Testis (tissue), 3 donors: ENCODE data around the gene SIMC1. TPM values are rescaled to one million over a fixed set of nuclear protein-coding genes. Genes with fewer than 3 reads are reported as not detected.
"Not testable (repeated sequence)": the region's sequence is repeated elsewhere in the genome, so short reads cannot be mapped to it uniquely, and the experiment has no call there.

Experiments
- DNase-seq: peaks from one replicate; pipeline ENCODE4 v3.0.0-alpha.2; 2019
- H3K27ac ChIP-seq, 2 donors: fragments of 200-600 bp; sonication (generic); one replicate each; pipeline ENCODE4 v1.5.1; 2019
- H3K27me3 ChIP-seq: fragments of 200-600 bp; sonication (generic); one replicate; pipeline ENCODE4 v1.5.1; 2019
- H3K36me3 ChIP-seq: fragments of 200-600 bp; sonication (generic); one replicate; pipeline ENCODE4 v1.5.1; 2017; ENCODE audit warnings: low read depth; ENCODE audit errors: missing control alignments
- H3K4me1 ChIP-seq: fragments of 200-600 bp; sonication (generic); one replicate; pipeline ENCODE4 v1.5.1; 2019
- H3K4me3 ChIP-seq, 2 donors: fragments of 200-600 bp; sonication (generic); one replicate each; pipeline ENCODE4 v1.5.1; 2017 to 2019
- H3K9me3 ChIP-seq: fragments of 200-600 bp; sonication (generic); one replicate; pipeline ENCODE4 v1.5.1; 2017
- POLR2A ChIP-seq: fragments of 450-650 bp; IDR thresholded peaks from one replicate; pipeline ENCODE4 v1.6.1; 2017; ENCODE audit warnings: antibody characterized with exemption, mild to moderate bottlenecking, moderate library complexity
- WGBS, 2 donors: methylation state at CpG; one replicate each; pipeline ENCODE4 v1.1.5; 2018; 5-methylcytosine and 5-hydroxymethylcytosine counted together
- intact Hi-C: fragments of 100-400 bp; cut with DNase I; formaldehyde crosslinking; loops from one replicate; pipeline ENCODE4 v1.15.1; 2023; ENCODE audit warnings: low total_unique reads
- polyA plus RNA-seq: library from polyadenylated mRNA; stranded (reverse); fragments of 350-450 nt; fragmentation: Illumina TruSeq; extraction: RNeasy Lipid Tissue Mini Kit (QIAGEN cat#74804); gene quantifications from one replicate; pipeline ENCODE4 v1.2.3, GENCODE V29; 2014; ENCODE audit warnings: low read depth, low replicate concordance; ENCODE audit not compliant: insufficient read depth
- total RNA-seq, 2 donors: library from RNA; depleted of rRNA; stranded (reverse); fragments of >200 nt; gene quantifications; one replicate each; pipeline ENCODE4 v1.2.3, GENCODE V29; 2016
- TF ChIP-seq, protein P1 (sequence below), 3 experiments: fragments of 450-650 bp in 2 of 3; fragments of 200-600 bp in 1 of 3; sonication (generic) in 1 of 3; IDR thresholded peaks; one replicate each; pipeline ENCODE4 v1.5.1; 2016 to 2019; ENCODE audit warnings: antibody characterized with exemption in 3 of 3, mild to moderate bottlenecking in 2 of 3, moderate library complexity in 1 of 3

Gene SIMC1
- total and polyA plus RNA-seq, 3 donors from 2014 or later, result 97.9 to 119 (median 106) TPM

DNA sequence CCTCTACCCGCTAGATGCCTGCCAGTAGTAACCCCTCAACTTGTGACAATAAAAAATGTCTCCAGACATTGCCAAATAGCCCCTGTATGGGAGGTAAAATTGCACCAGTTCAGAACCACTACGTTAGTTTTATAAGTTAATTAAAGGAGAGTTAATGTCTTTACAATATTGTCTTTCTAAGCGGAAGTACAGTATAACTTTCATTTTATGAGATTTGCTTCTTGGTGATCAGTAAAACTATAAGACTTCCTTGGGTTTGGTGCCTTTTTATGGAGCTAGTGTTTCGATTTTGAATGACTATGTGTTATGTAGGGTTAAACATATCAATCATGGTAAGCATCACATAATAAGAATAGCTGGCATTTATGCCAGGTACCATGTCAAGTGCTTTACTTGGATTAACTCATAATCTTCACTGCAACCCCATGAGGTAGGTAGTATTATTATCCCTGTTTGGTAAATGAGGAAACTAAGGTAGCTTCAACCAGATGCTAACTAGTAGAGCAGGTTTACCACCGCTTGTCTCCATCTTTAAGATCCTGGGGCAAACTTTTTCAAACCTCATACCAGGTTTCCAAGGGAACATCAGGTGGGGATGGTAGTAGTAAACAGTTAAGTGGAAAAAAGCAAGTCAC is 19.8 kb downstream of the SIMC1 start:
- H3K36me3 ChIP-seq, H3K27me3 ChIP-seq, H3K4me3 ChIP-seq, H3K4me1 ChIP-seq, intact Hi-C loops, DNase-seq, H3K27ac ChIP-seq, H3K9me3 ChIP-seq: not testable (repeated sequence)
- 90 to 92% methylated on average over 4 to 5 of the region's 5 CpGs for WGBS, 2 donors

DNA sequence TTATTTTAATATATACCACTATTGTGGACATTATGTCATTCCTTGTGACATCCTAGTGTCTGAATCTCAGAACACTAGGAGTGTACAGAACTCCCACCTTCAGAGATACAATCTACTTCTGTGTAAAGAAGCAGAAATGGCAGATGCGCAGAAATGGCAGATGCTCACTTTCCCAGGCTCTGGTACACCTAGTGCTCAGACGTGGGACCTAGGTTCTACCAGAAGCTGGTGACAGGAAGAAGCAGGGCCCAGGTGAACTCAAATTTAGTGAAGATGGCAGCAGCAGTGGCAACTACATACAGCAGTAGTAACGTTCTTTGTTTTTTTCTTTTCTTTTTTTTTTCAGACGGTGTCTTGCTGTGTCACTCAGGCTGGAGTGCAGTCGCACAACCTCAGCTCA is 22.5 kb downstream of the SIMC1 start:
- WGBS, 2 donors, result 91 to 95% methylated on average over 5 of the region's 5 CpGs
- H3K4me1 ChIP-seq, H3K36me3 ChIP-seq, DNase-seq, intact Hi-C loops, H3K9me3 ChIP-seq, H3K27me3 ChIP-seq, H3K27ac ChIP-seq, H3K4me3 ChIP-seq: not testable (repeated sequence)

DNA sequence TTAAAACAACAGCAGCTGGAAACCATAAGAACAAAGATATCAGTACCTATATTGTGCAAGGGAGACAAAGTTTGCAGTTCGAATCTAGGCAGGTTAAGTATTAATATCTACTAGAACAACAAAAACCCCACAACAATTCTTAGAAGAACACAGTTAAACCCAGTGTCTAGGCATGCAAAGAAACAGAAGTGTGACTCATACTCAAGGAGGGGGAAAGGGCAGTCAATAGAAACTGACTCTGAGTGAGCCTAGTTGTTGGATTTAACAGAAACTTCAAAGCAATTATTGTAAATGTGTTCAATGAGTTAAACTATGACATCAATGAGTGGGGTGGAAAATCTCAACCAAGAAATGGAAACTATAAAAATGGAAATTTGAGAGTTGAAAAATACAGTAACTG is 28.2 kb downstream of the SIMC1 start:
- H3K4me3 ChIP-seq, H3K4me1 ChIP-seq, H3K27me3 ChIP-seq, H3K9me3 ChIP-seq, H3K27ac ChIP-seq, H3K36me3 ChIP-seq, DNase-seq, intact Hi-C loops: not testable (repeated sequence)
- WGBS, 2 donors, result 81 to 92% methylated on average over 1 of the region's 1 CpG

DNA sequence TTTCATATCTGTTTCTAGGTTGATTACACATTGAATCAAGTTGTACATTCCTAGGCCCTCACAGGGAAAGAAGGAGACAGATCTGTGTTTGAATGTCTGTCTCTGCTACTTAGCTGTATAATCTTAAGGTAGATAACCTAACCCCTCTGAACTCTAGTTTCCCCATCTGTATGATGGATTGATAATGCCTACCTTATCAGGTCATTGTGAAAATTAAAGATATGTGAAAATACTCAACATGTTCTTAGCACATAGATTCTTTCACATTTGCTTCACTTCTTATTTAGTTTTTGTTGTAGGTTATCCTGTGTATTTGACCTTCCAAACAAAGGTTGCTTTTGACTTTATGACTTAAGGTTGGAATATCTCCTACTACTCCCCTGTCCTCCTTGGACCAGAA is 50.8 kb downstream of the SIMC1 start:
- H3K4me1 ChIP-seq, H3K27ac ChIP-seq, H3K9me3 ChIP-seq, H3K36me3 ChIP-seq, H3K27me3 ChIP-seq, intact Hi-C loops, DNase-seq, H3K4me3 ChIP-seq: not testable (repeated sequence)

DNA sequence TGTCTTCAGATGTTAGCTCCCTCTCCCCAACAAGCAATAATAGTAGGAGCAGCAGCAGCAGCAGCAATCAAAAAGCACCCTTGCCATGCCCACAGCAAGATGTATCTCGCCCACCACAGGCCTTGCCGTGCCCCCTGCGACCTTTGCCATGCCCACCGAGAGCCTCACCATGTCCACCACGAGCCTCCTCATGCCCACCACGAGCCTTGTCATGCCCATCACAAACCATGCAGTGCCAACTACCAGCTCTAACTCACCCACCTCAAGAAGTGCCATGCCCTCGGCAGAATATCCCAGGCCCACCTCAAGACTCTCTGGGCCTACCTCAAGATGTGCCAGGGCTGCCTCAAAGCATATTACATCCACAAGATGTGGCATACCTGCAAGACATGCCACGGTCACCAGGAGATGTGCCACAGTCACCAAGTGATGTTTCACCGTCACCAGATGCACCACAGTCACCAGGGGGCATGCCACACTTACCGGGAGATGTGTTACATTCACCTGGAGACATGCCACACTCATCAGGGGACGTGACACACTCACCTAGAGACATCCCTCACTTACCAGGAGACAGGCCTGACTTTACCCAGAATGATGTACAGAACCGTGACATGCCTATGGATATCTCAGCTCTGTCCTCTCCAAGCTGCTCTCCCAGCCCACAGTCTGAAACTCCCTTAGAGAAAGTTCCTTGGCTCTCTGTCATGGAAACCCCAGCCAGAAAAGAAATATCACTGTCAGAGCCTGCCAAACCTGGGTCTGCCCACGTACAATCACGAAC is 52.0 kb downstream of the SIMC1 start:
- H3K4me3 ChIP-seq, H3K27me3 ChIP-seq, intact Hi-C loops, H3K4me1 ChIP-seq, H3K36me3 ChIP-seq, H3K27ac ChIP-seq, DNase-seq, H3K9me3 ChIP-seq: not testable (repeated sequence)
- WGBS, 2 donors, result 85 to 87% methylated on average over 14 of the region's 14 CpGs

DNA sequence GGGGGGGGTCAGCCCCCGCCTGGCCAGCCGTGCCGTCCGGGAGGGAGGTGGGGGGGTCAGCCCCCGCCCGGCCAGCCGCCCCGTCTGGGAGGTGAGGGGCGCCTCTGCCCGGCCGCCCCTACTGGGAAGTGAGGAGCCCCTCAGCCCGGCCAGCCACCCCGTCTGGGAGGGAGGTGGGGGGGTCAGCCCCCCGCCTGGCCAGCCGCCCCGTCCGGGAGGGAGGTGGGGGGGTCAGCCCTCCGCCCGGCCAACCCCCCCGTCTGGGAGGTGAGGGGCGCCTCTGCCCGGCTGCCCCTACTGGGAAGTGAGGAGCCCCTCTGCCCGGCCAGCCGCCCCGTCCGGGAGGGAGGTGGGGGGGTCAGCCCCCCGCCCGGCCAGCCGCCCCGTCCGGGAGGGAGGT is 67.1 kb downstream of the SIMC1 start:
- intact Hi-C loops, H3K36me3 ChIP-seq, H3K27ac ChIP-seq, H3K4me1 ChIP-seq, H3K9me3 ChIP-seq, H3K4me3 ChIP-seq, H3K27me3 ChIP-seq, DNase-seq: not testable (repeated sequence)
- no CpG with 5 or more reads among the region's 31 CpGs for WGBS, 2 donors

DNA sequence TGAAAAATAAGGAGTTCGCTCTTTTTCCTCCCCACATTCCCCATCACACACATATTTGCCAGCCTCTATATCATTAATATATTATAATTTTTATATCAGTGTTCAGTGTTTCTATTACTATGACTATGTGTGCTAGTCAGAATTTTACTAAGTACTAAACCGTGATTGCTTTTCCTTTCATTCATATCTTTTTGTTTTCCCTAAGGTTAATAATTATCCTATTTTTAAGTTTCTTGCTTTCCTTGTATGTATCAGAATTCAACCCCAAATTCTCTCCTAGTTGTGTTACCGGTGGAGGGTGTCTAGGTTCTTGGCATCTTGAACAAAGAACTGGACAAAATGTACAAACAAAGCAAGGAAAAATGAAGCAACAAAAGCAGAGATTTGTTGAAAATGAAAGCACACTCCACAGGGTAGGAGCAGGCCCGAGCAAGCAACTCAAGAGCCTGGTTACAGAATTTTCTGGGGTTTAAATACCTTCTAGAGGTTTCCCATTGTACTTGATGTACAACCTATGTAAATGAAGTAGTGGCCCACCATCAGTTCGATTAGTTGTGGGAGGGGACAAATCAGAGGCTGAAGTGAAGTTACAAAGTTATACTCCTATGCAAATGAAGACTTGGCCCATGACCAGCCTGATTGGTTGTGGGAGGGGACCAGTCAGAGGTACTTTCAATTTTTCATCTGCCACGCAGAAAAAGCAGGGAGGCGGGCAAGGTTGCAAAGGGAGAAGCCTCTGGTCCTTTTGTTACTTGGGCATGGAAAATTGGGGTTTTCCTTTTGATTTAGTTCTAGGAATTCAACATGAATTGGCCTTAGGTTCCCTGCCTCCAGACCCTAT is 79.5 kb downstream of the SIMC1 start:
- intact Hi-C loops, result no loop called here
- no peak for TF ChIP-seq POLR2A
- TF ChIP-seq, protein P1, sequence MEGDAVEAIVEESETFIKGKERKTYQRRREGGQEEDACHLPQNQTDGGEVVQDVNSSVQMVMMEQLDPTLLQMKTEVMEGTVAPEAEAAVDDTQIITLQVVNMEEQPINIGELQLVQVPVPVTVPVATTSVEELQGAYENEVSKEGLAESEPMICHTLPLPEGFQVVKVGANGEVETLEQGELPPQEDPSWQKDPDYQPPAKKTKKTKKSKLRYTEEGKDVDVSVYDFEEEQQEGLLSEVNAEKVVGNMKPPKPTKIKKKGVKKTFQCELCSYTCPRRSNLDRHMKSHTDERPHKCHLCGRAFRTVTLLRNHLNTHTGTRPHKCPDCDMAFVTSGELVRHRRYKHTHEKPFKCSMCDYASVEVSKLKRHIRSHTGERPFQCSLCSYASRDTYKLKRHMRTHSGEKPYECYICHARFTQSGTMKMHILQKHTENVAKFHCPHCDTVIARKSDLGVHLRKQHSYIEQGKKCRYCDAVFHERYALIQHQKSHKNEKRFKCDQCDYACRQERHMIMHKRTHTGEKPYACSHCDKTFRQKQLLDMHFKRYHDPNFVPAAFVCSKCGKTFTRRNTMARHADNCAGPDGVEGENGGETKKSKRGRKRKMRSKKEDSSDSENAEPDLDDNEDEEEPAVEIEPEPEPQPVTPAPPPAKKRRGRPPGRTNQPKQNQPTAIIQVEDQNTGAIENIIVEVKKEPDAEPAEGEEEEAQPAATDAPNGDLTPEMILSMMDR (IDR thresholded peaks at IDR 0.05), result no peak
- 53 to 56% methylated on average over 7 of the region's 7 CpGs for WGBS, 2 donors
- peak; percentile 24 for DNase-seq
- H3K4me1 ChIP-seq, result peaks cover 12% of the 10 kb centered on the region
- H3K36me3 ChIP-seq, result no peaks in the 10 kb centered on the region
- no peak overlapping the region for H3K4me3 ChIP-seq
- no peaks in the 10 kb centered on the region for H3K27me3 ChIP-seq
- no peaks in the 10 kb centered on the region for H3K9me3 ChIP-seq
- H3K27ac ChIP-seq, result peak overlapping the region; percentile 50 to 68
